ENCODE results near the gene ARHGAP8. TPM values are rescaled to one million over a fixed set of nuclear protein-coding genes. Genes with fewer than 3 reads are reported as not detected.
A peak's percentile ranks its signal among the peaks of the same experiment; 100 is the strongest.
"Not testable (repeated sequence)": the region's sequence is repeated elsewhere in the genome, so short reads cannot be mapped to it uniquely, and the experiment has no call there.

Gene ARHGAP8
- total RNA-seq, 2 experiments from 2014 or later = 3.3 to 3.4 TPM

- ChIA-PET POLR2A (no interaction called here), CTCF (interaction anchor here (0.6 to 1.9 kb wide), 13 partner anchors 13 to 779 kb away, joined by 3 to 13 read pairs (median 4); no protein-coding TSS in a partner anchor)
- no peak for DNase-seq
- H3K27ac Mint-ChIP-seq = no peak overlapping the region
- H3K27me3 Mint-ChIP-seq = no peaks in the 10 kb centered on the region
- no peaks in the 10 kb centered on the region for H3K4me1 Mint-ChIP-seq
- no peak for ATAC-seq
- no peak overlapping the region for H3K4me3 Mint-ChIP-seq
- peaks cover 7% of the 10 kb centered on the region for H3K36me3 Mint-ChIP-seq (ENCODE audit: low read depth)
- intact Hi-C loops (cut with DNase I, micrococcal nuclease) = loop anchor here in 1 of 2 experiments (1.0 kb wide), 2 partner anchors 38 to 50 kb away; no protein-coding TSS in a partner anchor
- no peaks in the 10 kb centered on the region for H3K9me3 Mint-ChIP-seq (ENCODE audit: low read depth)
Measured at GRCh38 chr22:44734801-44735517, 17.4 kb upstream of the ARHGAP8 start.

GRCh38 chr22:44735518-44736428 lies 16.6 kb upstream of the ARHGAP8 start:
- DNase-seq (peak; percentile 90), ATAC-seq (peak; percentile 81)
- H3K4me1 Mint-ChIP-seq = no peaks in the 10 kb centered on the region
- peaks cover 2% of the 10 kb centered on the region for H3K36me3 Mint-ChIP-seq (ENCODE audit: low read depth)
- no peaks in the 10 kb centered on the region for H3K27me3 Mint-ChIP-seq
- no peak overlapping the region for H3K4me3 Mint-ChIP-seq
- H3K9me3 Mint-ChIP-seq (ENCODE audit: low read depth) = no peaks in the 10 kb centered on the region
- intact Hi-C loops (cut with DNase I, micrococcal nuclease) = loop anchor here (1.0 kb wide), 2 partner anchors 38 to 50 kb away; no protein-coding TSS in a partner anchor
- no peak overlapping the region for H3K27ac Mint-ChIP-seq
- ChIA-PET POLR2A (no interaction called here), CTCF (interaction anchor here (0.6 to 1.9 kb wide), 12 partner anchors 14 to 394 kb away, joined by 3 to 13 read pairs (median 4); no protein-coding TSS in a partner anchor)

DNA sequence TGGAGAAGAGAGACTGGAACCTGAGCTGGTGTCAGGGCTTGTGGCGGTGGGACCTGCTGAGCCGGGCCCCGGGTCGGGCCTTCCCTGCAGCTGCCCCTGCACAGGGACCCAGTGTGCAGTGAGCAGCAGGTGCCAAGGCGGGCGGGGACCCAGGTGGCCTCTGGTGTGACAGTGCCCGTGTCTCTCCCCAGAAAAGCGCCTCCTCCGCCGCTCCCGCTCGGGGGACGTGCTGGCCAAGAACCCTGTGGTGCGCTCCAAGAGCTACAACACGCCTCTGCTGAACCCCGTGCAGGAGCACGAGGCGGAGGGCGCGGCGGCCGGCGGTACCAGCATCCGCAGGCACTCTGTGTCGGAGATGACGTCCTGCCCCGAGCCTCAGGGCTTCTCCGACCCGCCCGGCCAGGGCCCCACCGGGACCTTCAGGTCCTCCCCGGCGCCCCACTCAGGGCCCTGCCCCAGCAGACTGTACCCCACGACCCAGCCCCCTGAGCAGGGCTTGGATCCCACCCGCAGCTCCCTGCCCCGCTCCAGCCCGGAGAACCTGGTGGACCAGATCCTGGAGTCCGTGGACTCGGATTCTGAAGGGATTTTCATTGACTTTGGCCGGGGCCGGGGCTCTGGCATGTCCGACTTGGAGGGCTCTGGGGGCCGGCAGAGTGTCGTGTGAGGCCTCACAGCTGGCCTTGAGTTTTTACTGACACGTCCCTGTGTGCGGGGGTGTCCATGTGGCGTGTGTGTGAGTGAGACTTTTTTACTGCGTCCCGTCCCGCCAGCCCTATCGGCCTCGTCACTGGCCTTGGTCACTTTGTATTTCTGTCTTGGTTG lies 15.6 kb upstream of the ARHGAP8 start:
- intact Hi-C loops (cut with DNase I, micrococcal nuclease) = loop anchor here in 1 of 2 experiments (1.0 kb wide), 1 partner anchor 39 kb away; no protein-coding TSS in a partner anchor
- Mint-ChIP-seq H3K4me1 (no peaks in the 10 kb centered on the region), H3K36me3 (ENCODE audit: low read depth) (no peaks in the 10 kb centered on the region), H3K27me3 (no peaks in the 10 kb centered on the region), H3K27ac (no peak overlapping the region), H3K9me3 (ENCODE audit: low read depth) (no peaks in the 10 kb centered on the region), H3K4me3 (no peak overlapping the region)
- ChIA-PET CTCF (no interaction called here), POLR2A (no interaction called here)
- DNase-seq (no peak), ATAC-seq (no peak)

DNA sequence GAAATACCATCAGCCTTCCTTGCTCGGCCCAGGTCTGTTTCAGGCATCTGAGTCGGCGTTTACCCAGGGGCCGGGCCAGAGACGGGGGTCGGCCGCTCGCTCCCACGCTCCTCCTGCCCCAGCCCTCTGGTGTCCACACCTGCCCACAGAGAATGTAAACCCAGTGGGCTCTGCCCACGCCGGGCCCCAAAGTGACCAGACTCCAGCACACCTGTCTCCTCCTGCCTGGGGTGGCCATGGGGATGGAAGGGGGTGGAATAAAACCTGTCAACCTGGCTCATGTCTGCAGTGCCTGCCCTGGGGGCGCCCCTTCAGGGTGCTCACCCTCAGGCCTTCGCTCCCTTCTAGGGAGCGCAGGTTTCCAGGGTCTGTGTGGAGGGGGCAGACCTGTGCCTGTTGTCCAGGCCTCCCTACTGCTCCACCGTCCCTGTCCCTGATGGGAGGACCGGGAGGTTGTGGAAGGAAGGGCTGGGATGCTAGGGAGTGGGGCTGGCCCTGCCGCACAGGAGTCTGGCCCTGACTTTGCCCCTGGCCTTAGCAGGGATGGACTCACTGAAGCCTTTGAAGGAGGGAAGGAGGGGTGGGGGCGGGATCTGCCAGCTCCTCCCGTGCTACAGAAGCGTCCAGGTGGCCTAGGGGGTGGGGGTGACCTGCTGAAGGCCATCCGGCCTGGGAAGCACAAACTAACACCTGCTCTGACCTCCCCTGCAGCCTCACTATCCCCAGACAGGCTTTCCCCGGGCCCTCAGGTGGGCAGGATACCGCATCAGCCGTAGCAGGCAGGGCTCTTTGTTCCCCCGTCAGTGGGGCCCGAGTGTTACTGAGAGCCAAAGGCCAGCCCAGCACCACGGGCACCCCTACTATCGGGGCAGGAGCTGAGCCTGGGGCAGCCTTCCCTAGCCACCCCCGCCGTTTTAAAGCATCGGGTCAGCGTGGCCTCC lies 14.7 kb upstream of the ARHGAP8 start:
- Mint-ChIP-seq H3K4me1 (no peaks in the 10 kb centered on the region), H3K4me3 (no peak overlapping the region), H3K9me3 (ENCODE audit: low read depth) (no peaks in the 10 kb centered on the region), H3K36me3 (ENCODE audit: low read depth) (no peaks in the 10 kb centered on the region), H3K27me3 (no peaks in the 10 kb centered on the region), H3K27ac (no peak overlapping the region)
- ATAC-seq = no peak
- intact Hi-C loops (cut with DNase I, micrococcal nuclease) = no loop called here
- CTCF ChIA-PET = interaction anchor here (1.1 kb wide), 1 partner anchor 43 kb away, joined by 3 read pairs; no protein-coding TSS in a partner anchor
- POLR2A ChIA-PET = interaction anchor here (0.5 kb wide), 1 partner anchor 20 kb away, joined by 6 read pairs; no protein-coding TSS in a partner anchor
- DNase-seq = no peak

DNA sequence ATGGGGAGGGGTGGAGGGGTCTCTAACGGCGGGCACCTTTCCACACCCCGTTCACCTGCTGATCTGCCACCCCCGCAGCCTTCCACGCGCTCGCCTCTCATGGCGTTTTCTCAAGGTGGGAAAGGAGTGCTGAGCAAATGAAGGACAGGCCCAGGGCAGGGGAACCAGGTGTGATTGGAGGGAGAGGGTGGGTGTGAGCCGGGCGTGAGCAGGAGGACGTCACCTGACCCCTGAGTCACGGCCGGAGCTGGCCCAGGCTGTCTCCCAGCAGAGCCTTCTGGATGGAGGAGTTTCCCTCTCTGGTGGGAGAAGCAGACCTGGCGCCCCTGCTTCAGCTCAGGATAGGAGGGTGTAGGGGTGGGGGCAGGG lies 14.0 kb upstream of the ARHGAP8 start:
- POLR2A ChIA-PET = interaction anchor here (0.5 kb wide), 1 partner anchor 21 kb away, joined by 6 read pairs; no protein-coding TSS in a partner anchor
- Mint-ChIP-seq H3K9me3 (ENCODE audit: low read depth) (no peaks in the 10 kb centered on the region), H3K4me3 (no peak overlapping the region), H3K36me3 (ENCODE audit: low read depth) (no peaks in the 10 kb centered on the region), H3K4me1 (no peaks in the 10 kb centered on the region), H3K27ac (no peak overlapping the region), H3K27me3 (no peaks in the 10 kb centered on the region)
- intact Hi-C loops (cut with DNase I, micrococcal nuclease) = no loop called here
- CTCF ChIA-PET = interaction anchor here (1.1 kb wide), 1 partner anchor 44 kb away, joined by 3 read pairs; no protein-coding TSS in a partner anchor
- no peak for ATAC-seq
- DNase-seq = no peak

- Mint-ChIP-seq H3K4me3 (no peak overlapping the region), H3K4me1 (no peaks in the 10 kb centered on the region), H3K9me3 (ENCODE audit: low read depth) (no peaks in the 10 kb centered on the region), H3K27me3 (no peaks in the 10 kb centered on the region), H3K27ac (no peak overlapping the region), H3K36me3 (ENCODE audit: low read depth) (no peaks in the 10 kb centered on the region)
- ATAC-seq = no peak
- DNase-seq = no peak
- intact Hi-C loops (cut with DNase I, micrococcal nuclease) = no loop called here
- ChIA-PET CTCF (interaction anchor here (1.1 kb wide), 1 partner anchor 44 kb away, joined by 3 read pairs; no protein-coding TSS in a partner anchor), POLR2A (no interaction called here)
Measured at GRCh38 chr22:44739024-44739423, 13.4 kb upstream of the ARHGAP8 start.

- H3K36me3 Mint-ChIP-seq (ENCODE audit: low read depth); H3K27ac Mint-ChIP-seq; POLR2A ChIA-PET; H3K27me3 Mint-ChIP-seq; H3K4me1 Mint-ChIP-seq; intact Hi-C loops (cut with DNase I, micrococcal nuclease); H3K9me3 Mint-ChIP-seq (ENCODE audit: low read depth); DNase-seq; H3K4me3 Mint-ChIP-seq; ATAC-seq: not testable (repeated sequence)
- CTCF ChIA-PET = interaction anchor here (0.5 kb wide), 1 partner anchor 819 kb away, joined by 3 read pairs; no protein-coding TSS in a partner anchor
Measured at GRCh38 chr22:44739666-44740065, 12.7 kb upstream of the ARHGAP8 start.

DNA sequence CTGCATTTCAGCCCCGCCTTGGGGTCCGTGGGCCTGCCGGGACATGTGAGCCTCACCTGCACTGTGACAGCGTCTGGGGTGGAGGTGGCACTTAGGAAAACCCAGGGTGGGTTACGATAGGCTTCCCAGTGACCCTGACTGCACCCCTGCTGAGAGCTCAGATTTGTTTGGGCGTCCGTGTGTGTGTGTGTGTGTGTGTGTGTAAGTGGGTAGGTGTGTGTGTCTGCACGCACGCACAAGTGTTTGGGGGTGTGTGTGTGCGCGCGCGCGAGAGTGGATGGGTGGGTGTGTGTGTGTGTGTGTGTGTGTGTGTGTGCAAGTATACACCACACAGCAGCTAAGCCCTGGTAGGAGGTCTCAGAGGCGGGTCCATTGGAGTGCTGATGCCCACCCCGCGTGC lies 12.1 kb upstream of the ARHGAP8 start:
- Mint-ChIP-seq H3K4me1 (no peaks in the 10 kb centered on the region), H3K27me3 (no peaks in the 10 kb centered on the region), H3K36me3 (ENCODE audit: low read depth) (no peaks in the 10 kb centered on the region), H3K4me3 (no peak overlapping the region), H3K9me3 (ENCODE audit: low read depth) (no peaks in the 10 kb centered on the region), H3K27ac (no peak overlapping the region)
- no peak for ATAC-seq
- ChIA-PET CTCF (no interaction called here), POLR2A (no interaction called here)
- no peak for DNase-seq
- intact Hi-C loops (cut with DNase I, micrococcal nuclease) = no loop called here

DNA sequence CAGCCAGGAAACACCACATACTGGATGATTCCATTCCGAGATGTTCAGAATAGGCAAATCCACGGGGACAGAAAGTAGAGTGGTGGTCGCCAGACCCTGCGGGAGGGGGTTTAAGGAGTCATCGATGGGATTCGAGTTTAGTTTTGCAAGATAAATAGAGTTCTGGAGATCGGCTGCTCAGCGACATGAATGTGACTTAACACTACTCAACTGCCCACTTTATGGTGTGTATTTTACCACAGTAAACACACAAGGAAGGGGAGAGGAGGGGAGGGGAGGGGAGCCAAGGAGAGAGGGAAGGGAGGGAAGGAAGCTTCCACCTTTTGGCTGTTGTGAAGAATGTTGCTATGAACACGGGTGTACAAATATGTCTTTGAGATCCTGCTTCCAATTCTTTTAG lies 10.4 kb upstream of the ARHGAP8 start:
- Mint-ChIP-seq H3K36me3 (ENCODE audit: low read depth) (no peaks in the 10 kb centered on the region), H3K9me3 (ENCODE audit: low read depth) (no peaks in the 10 kb centered on the region), H3K27ac (no peak overlapping the region), H3K27me3 (peaks cover under 1% of the 10 kb centered on the region), H3K4me3 (no peak overlapping the region), H3K4me1 (no peaks in the 10 kb centered on the region)
- DNase-seq (no peak), ATAC-seq (no peak)
- CTCF ChIA-PET = interaction anchor here (0.6 kb wide), 1 partner anchor 35 kb away, joined by 3 read pairs; no protein-coding TSS in a partner anchor
- intact Hi-C loops (cut with DNase I, micrococcal nuclease) = no loop called here
- POLR2A ChIA-PET = no interaction called here

- CTCF ChIA-PET = no interaction called here
- POLR2A ChIA-PET = no interaction called here
Measured at GRCh38 chr22:44743247-44743646, 9.1 kb upstream of the ARHGAP8 start.

More at GRCh38 chr22:44743247-44743646, 9.1 kb upstream of the ARHGAP8 start:
- no peaks in the 10 kb centered on the region for H3K36me3 Mint-ChIP-seq (ENCODE audit: low read depth)
- no peaks in the 10 kb centered on the region for H3K4me1 Mint-ChIP-seq
- intact Hi-C loops (cut with DNase I, micrococcal nuclease) = no loop called here
- ATAC-seq = no peak
- no peak overlapping the region for H3K4me3 Mint-ChIP-seq
- no peak overlapping the region for H3K27ac Mint-ChIP-seq
- H3K9me3 Mint-ChIP-seq (ENCODE audit: low read depth) = no peaks in the 10 kb centered on the region
- peaks cover 4% of the 10 kb centered on the region for H3K27me3 Mint-ChIP-seq
- DNase-seq = no peak
